PC-9 (cell line): ENCODE measurements around the gene SPDYE5. TPM values are rescaled to one million over a fixed set of nuclear protein-coding genes. Genes with fewer than 3 reads are reported as not detected.

Source experiments
- BruUV-seq: library from RNA; stranded (reverse); fragments of 400-500 nt; replicated peaks from 2 replicates; lab custom pipeline; 2021; lab: Mats Ljungman, UMichigan
- CTCF ChIA-PET: fragments of 300-600 bp; sonication (Branson Sonifier 250); formaldehyde crosslinking; loops from one replicate; lab custom pipeline; 2022; ENCODE audit warnings: antibody characterized with exemption; lab: Charles Lee
- POLR2A ChIA-PET: fragments of 300-600 bp; sonication (Branson Sonifier 250); formaldehyde crosslinking; loops from one replicate; lab custom pipeline; 2022; ENCODE audit warnings: antibody characterized with exemption; ENCODE audit not compliant: unreplicated experiment; lab: Charles Lee
- DNase-seq, 2 experiments: peaks; one replicate each; pipeline versions ENCODE4 v3.0.0 to v3.0.0-alpha.2; 2015 to 2022; ENCODE audit warnings: mixed read lengths in 1 of 2
- H2AFZ ChIP-seq: fragments of 200-600 bp; sonication (generic); 2 replicates; pipeline ENCODE4 v1.8.1; 2017; ENCODE audit warnings: antibody characterized with exemption
- H3F3A ChIP-seq: fragments of 200-600 bp; sonication (generic); 2 replicates; pipeline ENCODE4 v1.8.1; 2017; ENCODE audit warnings: antibody characterized with exemption, mild to moderate bottlenecking, low read depth; ENCODE audit not compliant: insufficient read depth
- H3K27ac ChIP-seq: fragments of 200-600 bp; sonication (generic); 2 replicates; pipeline ENCODE4 v1.6.1; 2016; ENCODE audit warnings: mixed run types
- H3K27me3 ChIP-seq: fragments of 200-600 bp; sonication (generic); 2 replicates; pipeline ENCODE4 v1.6.1; 2016; ENCODE audit warnings: low read depth, mixed run types; ENCODE audit not compliant: insufficient read depth
- H3K36me3 ChIP-seq: fragments of 200-600 bp; sonication (generic); 2 replicates; pipeline ENCODE4 v1.6.1; 2016; ENCODE audit warnings: low read depth, mixed run types
- H3K4me1 ChIP-seq: fragments of 200-600 bp; sonication (generic); replicated peaks from 2 replicates; pipeline ENCODE4 v1.6.1; 2016; ENCODE audit warnings: mixed run types; ENCODE audit not compliant: insufficient read depth
- H3K4me2 ChIP-seq: fragments of 200-600 bp; sonication (generic); 2 replicates; pipeline ENCODE4 v1.6.1; 2017; ENCODE audit warnings: mixed run types
- H3K4me3 ChIP-seq: fragments of 200-600 bp; sonication (generic); 2 replicates; pipeline ENCODE4 v1.6.1; 2016; ENCODE audit warnings: mixed run types
- H3K79me2 ChIP-seq: fragments of 200-600 bp; sonication (generic); 2 replicates; pipeline ENCODE4 v1.6.1; 2017; ENCODE audit warnings: low read depth, mixed run types
- H3K9me2 ChIP-seq: fragments of 200-600 bp; sonication (generic); 2 replicates; pipeline ENCODE4 v1.8.1; 2017; ENCODE audit warnings: mild to moderate bottlenecking; ENCODE audit not compliant: insufficient read depth
- H3K9me3 ChIP-seq: fragments of 200-600 bp; sonication (generic); 2 replicates; pipeline ENCODE4 v1.8.1; 2016; ENCODE audit warnings: low read depth; ENCODE audit not compliant: insufficient read depth
- H4K20me1 ChIP-seq: fragments of 200-600 bp; sonication (generic); 2 replicates; pipeline ENCODE4 v1.8.1; 2017; ENCODE audit not compliant: insufficient read depth
- CTCF ChIP-seq: fragments of 200-600 bp; sonication (generic); conservative IDR thresholded peaks from 2 replicates; pipeline ENCODE4 v1.6.1; 2017; ENCODE audit warnings: mixed run types, antibody characterized with exemption, mild to moderate bottlenecking, moderate library complexity
- EZH2 ChIP-seq: fragments of 200-600 bp; sonication (generic); IDR thresholded peaks from 2 replicates; pipeline ENCODE4 v1.8.0; 2017; ENCODE audit warnings: antibody characterized with exemption, low read depth
- intact Hi-C: fragments of 100-400 bp; cut with micrococcal nuclease; formaldehyde crosslinking; loops from one replicate; pipeline ENCODE4 v1.10.0; 2022; ENCODE audit not compliant: unreplicated experiment
- total RNA-seq: library from RNA; stranded (reverse); gene quantifications from 2 replicates; pipeline ENCODE4 v1.2.3, GENCODE V29; 2021

SPDYE5 gene
- total RNA-seq, 1 experiment from 2014 or later = not detected

GRCh38 chr7:75536491-75536890, 44.4 kb downstream of the SPDYE5 start:
- Histone ChIP-seq H3K27me3 (no peaks in the 10 kb centered on the region), H3F3A (peaks cover 35% of the 10 kb centered on the region), H3K4me1 (peaks cover 22% of the 10 kb centered on the region), H3K79me2 (no peaks in the 10 kb centered on the region), H3K4me3 (no peak overlapping the region), H4K20me1 (no peaks in the 10 kb centered on the region), H3K9me3 (no peaks in the 10 kb centered on the region), H2AFZ (no peak overlapping the region), H3K9me2 (no peaks in the 10 kb centered on the region), H3K27ac (no peak overlapping the region), H3K4me2 (no peak overlapping the region), H3K36me3 (no peaks in the 10 kb centered on the region; the same call in 1 of the 2 replicates)
- POLR2A ChIA-PET = no interaction called here
- DNase-seq = no peak
- intact Hi-C loops = loop anchor here (10.0 kb wide), 1 partner anchor 198 kb away; the partner anchor contains the start of gene HIP1
- TF ChIP-seq CTCF = no peak
- no peak for TF ChIP-seq EZH2
- BruUV-seq = no TSS peak
- CTCF ChIA-PET = no interaction called here

GRCh38 chr7:75536940-75537538, 44.9 kb downstream of the SPDYE5 start:
- H3F3A ChIP-seq = peaks cover 30% of the 10 kb centered on the region
- H3K4me1 ChIP-seq = peaks cover 17% of the 10 kb centered on the region
- H3K4me3 ChIP-seq = no peak overlapping the region
- no peaks in the 10 kb centered on the region for H3K9me2 ChIP-seq
- intact Hi-C loops = loop anchor here (10.0 kb wide), 1 partner anchor 198 kb away; the partner anchor contains the start of gene HIP1
- POLR2A ChIA-PET = interaction anchor here (0.6 kb wide), 1 partner anchor 9 kb away, joined by 3 read pairs; no protein-coding TSS in a partner anchor
- H4K20me1 ChIP-seq = no peaks in the 10 kb centered on the region
- no peaks in the 10 kb centered on the region for H3K27me3 ChIP-seq
- H3K36me3 ChIP-seq = no peaks in the 10 kb centered on the region; the same call in 1 of the 2 replicates
- H3K9me3 ChIP-seq = no peaks in the 10 kb centered on the region
- CTCF ChIA-PET = no interaction called here
- H3K79me2 ChIP-seq = no peaks in the 10 kb centered on the region
- H3K27ac ChIP-seq = no peak overlapping the region
- no TSS peak for BruUV-seq
- H3K4me2 ChIP-seq = no peak overlapping the region
- no peak for TF ChIP-seq CTCF
- no peak for DNase-seq
- H2AFZ ChIP-seq = no peak overlapping the region

- no peak for DNase-seq
- Histone ChIP-seq H3K36me3 (no peaks in the 10 kb centered on the region; the same call in 1 of the 2 replicates), H2AFZ (no peak overlapping the region), H3K4me3 (no peak overlapping the region), H3F3A (peaks cover 23% of the 10 kb centered on the region), H3K79me2 (no peaks in the 10 kb centered on the region), H3K27ac (no peak overlapping the region), H3K9me2 (no peaks in the 10 kb centered on the region), H3K4me2 (no peak overlapping the region), H3K4me1 (peaks cover 13% of the 10 kb centered on the region; the same call in 1 of the 2 replicates), H4K20me1 (no peaks in the 10 kb centered on the region), H3K27me3 (no peaks in the 10 kb centered on the region), H3K9me3 (no peaks in the 10 kb centered on the region)
- TF ChIP-seq CTCF (no peak), EZH2 (no peak)
- ChIA-PET CTCF (no interaction called here), POLR2A (interaction anchor here (0.6 kb wide), 1 partner anchor 10 kb away, joined by 3 read pairs; no protein-coding TSS in a partner anchor)
- BruUV-seq = no TSS peak
- intact Hi-C loops = loop anchor here (10.0 kb wide), 1 partner anchor 197 kb away; the partner anchor contains the start of gene HIP1
These were observed 45.6 kb downstream of the SPDYE5 start for GRCh38 chr7:75537731-75538130.
